HepG2 (cell line): ENCODE data around the gene BANP. TPM values are rescaled to one million over a fixed set of nuclear protein-coding genes. Genes with fewer than 3 reads are reported as not detected.

ENCODE experiments used
- ATAC-seq: fragments of 200-7000 bp; cut with Tn5 transposase; 3 replicates; pipeline ENCODE4 v1.9.1; 2020; ENCODE audit warnings: mild to moderate bottlenecking, moderate library complexity
- BruUV-seq: library from RNA; stranded (reverse); fragments of 400-500 nt; replicated peaks from 2 replicates; lab custom pipeline; 2021; lab: Mats Ljungman, UMichigan
- CTCF ChIA-PET: fragments of 300-600 bp; formaldehyde crosslinking; extraction: SDS; loops from one replicate; lab custom pipeline; 2021; ENCODE audit warnings: low total read pairs, inconsistent platforms, low intra/inter-chr PET ratio; lab: Yijun Ruan, JAX
- POLR2A ChIA-PET: fragments of 350-600 bp; sonication (Branson Sonifier 250); formaldehyde crosslinking; loops from one replicate; lab custom pipeline; 2020; ENCODE audit warnings: antibody characterized with exemption, inconsistent platforms; lab: Yijun Ruan, JAX
- DNase-seq: peaks from one replicate; pipeline ENCODE4 v3.0.0-alpha.2; 2015; ENCODE audit warnings: low spot score
- FAIRE-seq: peaks from 3 replicates; lab custom pipeline; 2011; peaks lifted over from hg19 to GRCh38; lab: Jason Lieb, UNC
- H2AFZ ChIP-seq: one replicate; pipeline ENCODE4 v1.6.1; 2011; ENCODE audit warnings: low read length, inconsistent platforms
- H3K27ac ChIP-seq: fragments of 300-600 bp; 3 replicates; pipeline ENCODE4 v1.8.0; 2011; ENCODE audit warnings: mixed run types, mild to moderate bottlenecking, mixed read lengths, low read length, inconsistent platforms; ENCODE audit not compliant: insufficient read depth; ENCODE audit errors: extremely low read length
- H3K27me3 ChIP-seq, 2 experiments: fragments of 200-600 bp in 1 of 2; 2 replicates in 1 of 2; 3 replicates in 1 of 2; pipeline versions ENCODE4 v1.6.0 to v1.8.0; 2011; ENCODE audit warnings: low read length in 2 of 2, mild to moderate bottlenecking in 2 of 2, moderate library complexity in 2 of 2, inconsistent platforms in 1 of 2; ENCODE audit not compliant: insufficient read depth in 2 of 2, control insufficient read depth in 1 of 2
- H3K36me3 ChIP-seq, 2 experiments: fragments of 200-600 bp in 1 of 2; replicated peaks in 1 of 2; 2 replicates in 1 of 2; 3 replicates in 1 of 2; pipeline versions ENCODE4 v1.5.1 to v1.8.0; 2011; ENCODE audit warnings: low read length in 2 of 2, inconsistent platforms in 1 of 2; ENCODE audit not compliant: insufficient read depth in 2 of 2, control insufficient read depth in 1 of 2
- H3K4me1 ChIP-seq: 2 replicates; pipeline ENCODE4 v1.5.1; 2012; ENCODE audit warnings: low read length, inconsistent platforms; ENCODE audit not compliant: insufficient read depth
- H3K4me2 ChIP-seq: 2 replicates; pipeline ENCODE4 v1.6.0; 2011; ENCODE audit warnings: low read depth, low read length, inconsistent platforms
- H3K4me3 ChIP-seq, 3 experiments: fragments of 200-600 bp in 1 of 3; sonication (generic), shearing (Covaris generic) in 1 of 3; replicated peaks in 1 of 3; 2 replicates each; pipeline ENCODE4 v1.5.1; 2011 to 2016; ENCODE audit warnings: low read length in 3 of 3, inconsistent platforms in 2 of 3, low read depth in 2 of 3, mild to moderate bottlenecking in 2 of 3, control low read depth in 1 of 3, mixed read lengths in 1 of 3; ENCODE audit not compliant: insufficient read depth in 1 of 3
- H3K79me2 ChIP-seq: one replicate; pipeline ENCODE4 v1.6.1; 2011; ENCODE audit warnings: low read length, inconsistent platforms; ENCODE audit not compliant: insufficient read depth
- H3K9ac ChIP-seq: 2 replicates; pipeline ENCODE4 v1.6.0; 2011; ENCODE audit warnings: mild to moderate bottlenecking, low read depth, low read length, inconsistent platforms; ENCODE audit not compliant: insufficient read depth
- H3K9me3 ChIP-seq: 2 replicates; pipeline ENCODE4 v1.5.1; 2012; ENCODE audit warnings: mild to moderate bottlenecking, low read length
- H4K20me1 ChIP-seq: 2 replicates; pipeline ENCODE4 v1.6.0; 2011; ENCODE audit warnings: inconsistent platforms, mild to moderate bottlenecking, low read length, moderate library complexity; ENCODE audit not compliant: insufficient read depth
- CC2D1A ChIP-seq: sonication (generic); formaldehyde crosslinking; IDR thresholded peaks from 2 replicates; pipeline ENCODE4 v1.8.1; 2023; ENCODE audit warnings: mild to moderate bottlenecking, missing genetic modification reagents
- CHCHD3 ChIP-seq: sonication (generic); formaldehyde crosslinking; IDR thresholded peaks from 2 replicates; pipeline ENCODE4 v1.8.0; 2022; ENCODE audit warnings: mild to moderate bottlenecking, missing genetic modification reagents, moderate library complexity
- E2F1 ChIP-seq: sonication (generic); formaldehyde crosslinking; IDR thresholded peaks from 2 replicates; pipeline ENCODE4 v1.5.0; 2020; ENCODE audit warnings: missing genetic modification reagents
- HHEX ChIP-seq: IDR thresholded peaks from 2 replicates; pipeline ENCODE4 v1.6.1; 2016; ENCODE audit warnings: control low read depth
- HNRNPLL ChIP-seq: fragments of 200-400 bp; formaldehyde crosslinking; IDR thresholded peaks from 2 replicates; pipeline ENCODE4 v1.6.1; 2017; ENCODE audit warnings: mild to moderate bottlenecking, low read depth, low read length; ENCODE audit not compliant: poor library complexity, severe bottlenecking
- HNRNPUL1 ChIP-seq: fragments of 200-400 bp; formaldehyde crosslinking; IDR thresholded peaks from 2 replicates; pipeline ENCODE4 v1.6.1; 2017; ENCODE audit warnings: low read depth, mild to moderate bottlenecking, low read length, moderate library complexity
- HOMEZ ChIP-seq: IDR thresholded peaks from 2 replicates; pipeline ENCODE4 v1.6.1; 2016; ENCODE audit warnings: low read depth
- KLF13 ChIP-seq: sonication (generic); formaldehyde crosslinking; IDR thresholded peaks from 2 replicates; pipeline ENCODE4 v1.4.0; 2020; ENCODE audit warnings: mild to moderate bottlenecking, missing genetic modification reagents
- KLF16 ChIP-seq, 2 experiments: sonication (generic) in 1 of 2; formaldehyde crosslinking in 1 of 2; IDR thresholded peaks; 2 replicates each; pipeline versions ENCODE4 v1.6.1 to v1.8.0; 2016 to 2023; ENCODE audit warnings: missing genetic modification reagents in 2 of 2, missing compliant biosample characterization in 1 of 2
- MXI1 ChIP-seq: IDR thresholded peaks from 3 replicates; pipeline ENCODE4 v1.6.1; 2012; ENCODE audit warnings: low read depth, low read length, inconsistent platforms, borderline replicate concordance
- PAF1 ChIP-seq: IDR thresholded peaks from 2 replicates; pipeline ENCODE4 v1.6.1; 2016; ENCODE audit warnings: missing genetic modification reagents, missing compliant biosample characterization
- RARA ChIP-seq: IDR thresholded peaks from 2 replicates; pipeline ENCODE4 v1.6.1; 2016; ENCODE audit warnings: missing genetic modification reagents, missing compliant biosample characterization
- RXRA ChIP-seq: sonication (generic); formaldehyde crosslinking; IDR thresholded peaks from 2 replicates; pipeline ENCODE4 v1.5.1; 2020; ENCODE audit warnings: missing genetic modification reagents
- SOX6 ChIP-seq, 2 experiments: fragments of 450-650 bp in 1 of 2; sonication (generic) in 1 of 2; formaldehyde crosslinking in 1 of 2; IDR thresholded peaks; 2 replicates each; pipeline versions ENCODE4 v1.4.0 to v1.6.1; 2017 to 2020; ENCODE audit warnings: antibody characterized with exemption in 1 of 2, mild to moderate bottlenecking in 1 of 2, missing genetic modification reagents in 1 of 2
- ZFP36 ChIP-seq: fragments of 150-350 bp; IDR thresholded peaks from 2 replicates; pipeline ENCODE4 v1.6.1; 2018; ENCODE audit warnings: borderline replicate concordance, low read length, low read depth; ENCODE audit not compliant: partially characterized antibody
- ZMAT3 ChIP-seq: sonication (generic); formaldehyde crosslinking; conservative IDR thresholded peaks from 2 replicates; pipeline ENCODE4 v1.7.0; 2021; ENCODE audit warnings: missing genetic modification reagents
- ZNF550 ChIP-seq: sonication (generic); formaldehyde crosslinking; IDR thresholded peaks from 2 replicates; pipeline ENCODE4 v1.4.0; 2020; ENCODE audit warnings: mild to moderate bottlenecking, missing genetic modification reagents, borderline replicate concordance
- ZNF644 ChIP-seq: IDR thresholded peaks from 2 replicates; pipeline ENCODE4 v1.6.1; 2016; ENCODE audit warnings: low read depth
- WGBS: methylation state at CpG from one replicate; pipeline ENCODE4 v1.1.6; 2017; ENCODE audit warnings: low lambda C conversion rate; 5-methylcytosine and 5-hydroxymethylcytosine counted together
- in situ Hi-C: cut with HindIII; loops from 2 replicates; pipeline ENCODE4 v1.10.0; 2017; ENCODE audit warnings: low pct_unique_long_range_greater_than_20kb; ENCODE audit not compliant: extremely low pct_ligation_motif_present
- intact Hi-C: fragments of 100-400 bp; cut with micrococcal nuclease; formaldehyde crosslinking; loops from one replicate; pipeline ENCODE4 v1.10.0; 2022; ENCODE audit not compliant: unreplicated experiment
- polyA plus RNA-seq, 8 experiments: library from polyadenylated mRNA; depleted of rRNA in 3 of 8; stranded (reverse) in 7 of 8; unstranded in 1 of 8; fragments of >200 nt; fragmentation: Illumina TruSeq in 4 of 8; extraction: Trizol in 4 of 8; gene quantifications; 2 replicates each; pipeline versions ENCODE4 v1.2.1 to v1.2.3, GENCODE V29; 2011 to 2016; ENCODE audit warnings: low read depth in 4 of 8, missing spikeins in 1 of 8, mixed read lengths in 1 of 8; ENCODE audit not compliant: insufficient read depth in 1 of 8
- total RNA-seq, 5 experiments: library from RNA; depleted of rRNA; stranded (reverse); fragments of >200 nt; fragmentation: Illumina TruSeq; extraction: Trizol; gene quantifications; 2 replicates each; pipeline ENCODE4 v1.2.3, GENCODE V29; 2016; ENCODE audit warnings: low read depth in 1 of 5

BANP gene
- total and polyA plus RNA-seq, 2 of the 13 experiments (the other 11 are each of a cell fraction or from before 2014, with no cell fraction given) = 20.2 to 23.8 TPM

GRCh38 chr16:87947356-87948118, 3.7 kb upstream of the BANP start (continued):
- no peak for TF ChIP-seq CHCHD3 (CRISPR knock-in tag)
- TF ChIP-seq, all 625 proteins: peak for 13

GRCh38 chr16:87948119-87948545, 3.1 kb upstream of the BANP start:
- ChIA-PET CTCF (no interaction called here), POLR2A (interaction anchor here (0.8 to 6.0 kb wide), 4 partner anchors 8 to 169 kb away, joined by 4 to 110 read pairs (median 9); partner anchors contain the start of gene CA5A)
- H3K4me2 ChIP-seq = peak overlapping the region; percentile 94
- H3K36me3 ChIP-seq = 0 out of 5 replicates have a peak, but pooled peaks cover 0 to under 1% of the 10 kb centered on the region in 2 experiments
- 10% methylated on average over 12 of the region's 12 CpGs for WGBS
- no peaks in the 10 kb centered on the region for H3K9me3 ChIP-seq
- in situ Hi-C loops = no loop called here
- peak overlapping the region; percentile 51 to 66 (median 65) for H3K4me3 ChIP-seq
- peak overlapping the region; percentile 86 for H3K9ac ChIP-seq
- peak overlapping the region; percentile 84 for H3K27ac ChIP-seq
- DNase-seq (peak; percentile 63), ATAC-seq (no peak), FAIRE-seq (peak; percentile 12)
- BruUV-seq = no TSS peak
- H4K20me1 ChIP-seq = 0 out of 2 replicates have a peak, but pooled peaks cover 5% of the 10 kb centered on the region
- intact Hi-C loops = loop anchor here (1.0 kb wide), 1 partner anchor 12 kb away; the partner anchor contains the start of gene CA5A
- H2AFZ ChIP-seq = peak overlapping the region; percentile 42
- H3K4me1 ChIP-seq = peaks cover 71% of the 10 kb centered on the region
- H3K79me2 ChIP-seq = peaks cover 14% of the 10 kb centered on the region
- H3K27me3 ChIP-seq = no peaks in the 10 kb centered on the region
- TF ChIP-seq CC2D1A (CRISPR knock-in tag) (0 out of 2 replicates have a peak, but pooled peaks have one; percentile 14), RARA (CRISPR knock-in tag) (peak; percentile 77), ZNF644 (no peak), KLF13 (CRISPR knock-in tag) (no peak), ZMAT3 (no peak), E2F1 (CRISPR knock-in tag) (no peak), MXI1 (0 out of 3 replicates have a peak, but pooled peaks have one; percentile 23), HOMEZ (CRISPR knock-in tag) (peak; percentile 7; the same call in 1 of the 2 replicates), ZFP36 (no peak), HNRNPUL1 (no peak), SOX6 (IDR thresholded peaks at IDR 0.05) (no peak), SOX6 (CRISPR knock-in tag; IDR thresholded peaks at IDR 0.05) (no peak), RXRA (CRISPR knock-in tag) (peak; percentile 42; the same call in 1 of the 2 replicates), HNRNPLL (peak; percentile 51), ZNF550 (CRISPR knock-in tag) (no peak), PAF1 (no peak), KLF16 (CRISPR knock-in tag; IDR thresholded peaks at IDR 0.05) (0 out of 4 replicates have a peak, but pooled peaks of 1 of the 2 experiments have one; percentile 34), HHEX (peak; percentile 41; the same call in 1 of the 2 replicates)
